Measurements from ENCODE around the gene LEO1. TPM values are rescaled to one million over a fixed set of nuclear protein-coding genes. Genes with fewer than 3 reads are reported as not detected.

The LEO1 gene
- total and polyA plus RNA-seq, 10 of the 15 experiments (the other 5 are each of a cell fraction or from before 2014, with no cell fraction given), result 13.6 to 50.6 (median 32.4) TPM

DNA sequence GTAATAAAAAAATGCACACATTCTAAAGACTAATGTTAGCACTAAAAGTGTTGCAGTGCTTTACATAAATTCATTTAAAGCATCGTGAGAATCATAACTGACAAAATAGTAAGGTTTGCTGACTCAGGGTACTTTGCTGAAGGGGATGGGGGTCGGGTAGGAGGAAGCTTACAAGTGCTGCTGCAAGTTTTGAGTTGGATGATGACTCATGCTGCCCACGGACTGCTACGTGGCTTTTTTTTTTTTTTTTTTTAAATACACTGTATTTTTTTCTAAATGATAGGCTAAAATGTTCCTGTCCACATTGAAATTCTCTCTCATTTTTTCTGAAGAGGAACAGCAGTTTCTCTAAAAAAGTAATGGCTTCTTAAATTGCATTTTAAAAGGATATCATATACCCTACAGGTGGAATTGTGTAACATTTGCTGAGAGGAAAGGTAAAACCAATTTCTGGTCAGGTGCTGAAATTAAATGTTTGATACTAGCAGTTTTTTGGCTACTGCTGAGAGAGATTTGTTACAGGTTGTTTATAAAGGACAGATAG, 49.6 kb upstream of the LEO1 start (continued):
- no peak for TF ChIP-seq EZH2 (IDR thresholded peaks at IDR 0.05; ENCODE audit: borderline replicate concordance, control insufficient read depth, low read depth, low read length)
- no peak for TF ChIP-seq SREBF2 (IDR thresholded peaks at IDR 0.05; ENCODE audit: low read length)
- TF ChIP-seq LARP7 (IDR thresholded peaks at IDR 0.05), result no peak
- no peak for TF ChIP-seq ZZZ3 (IDR thresholded peaks at IDR 0.05; ENCODE audit: control insufficient read depth, insufficient read length, low read depth)
- TF ChIP-seq, protein P1, sequence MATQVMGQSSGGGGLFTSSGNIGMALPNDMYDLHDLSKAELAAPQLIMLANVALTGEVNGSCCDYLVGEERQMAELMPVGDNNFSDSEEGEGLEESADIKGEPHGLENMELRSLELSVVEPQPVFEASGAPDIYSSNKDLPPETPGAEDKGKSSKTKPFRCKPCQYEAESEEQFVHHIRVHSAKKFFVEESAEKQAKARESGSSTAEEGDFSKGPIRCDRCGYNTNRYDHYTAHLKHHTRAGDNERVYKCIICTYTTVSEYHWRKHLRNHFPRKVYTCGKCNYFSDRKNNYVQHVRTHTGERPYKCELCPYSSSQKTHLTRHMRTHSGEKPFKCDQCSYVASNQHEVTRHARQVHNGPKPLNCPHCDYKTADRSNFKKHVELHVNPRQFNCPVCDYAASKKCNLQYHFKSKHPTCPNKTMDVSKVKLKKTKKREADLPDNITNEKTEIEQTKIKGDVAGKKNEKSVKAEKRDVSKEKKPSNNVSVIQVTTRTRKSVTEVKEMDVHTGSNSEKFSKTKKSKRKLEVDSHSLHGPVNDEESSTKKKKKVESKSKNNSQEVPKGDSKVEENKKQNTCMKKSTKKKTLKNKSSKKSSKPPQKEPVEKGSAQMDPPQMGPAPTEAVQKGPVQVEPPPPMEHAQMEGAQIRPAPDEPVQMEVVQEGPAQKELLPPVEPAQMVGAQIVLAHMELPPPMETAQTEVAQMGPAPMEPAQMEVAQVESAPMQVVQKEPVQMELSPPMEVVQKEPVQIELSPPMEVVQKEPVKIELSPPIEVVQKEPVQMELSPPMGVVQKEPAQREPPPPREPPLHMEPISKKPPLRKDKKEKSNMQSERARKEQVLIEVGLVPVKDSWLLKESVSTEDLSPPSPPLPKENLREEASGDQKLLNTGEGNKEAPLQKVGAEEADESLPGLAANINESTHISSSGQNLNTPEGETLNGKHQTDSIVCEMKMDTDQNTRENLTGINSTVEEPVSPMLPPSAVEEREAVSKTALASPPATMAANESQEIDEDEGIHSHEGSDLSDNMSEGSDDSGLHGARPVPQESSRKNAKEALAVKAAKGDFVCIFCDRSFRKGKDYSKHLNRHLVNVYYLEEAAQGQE (IDR thresholded peaks at IDR 0.05; ENCODE audit: low read depth, low read length), result peak; percentile 16; the same call in 1 of the 2 replicates
- TF ChIP-seq FOXM1 (IDR thresholded peaks at IDR 0.05; ENCODE audit: low read depth, low read length), result 0 out of 2 replicates have a peak, but pooled peaks have one; percentile 52
- no peak for TF ChIP-seq NR2C1 (IDR thresholded peaks at IDR 0.05)
- TF ChIP-seq, protein P2, sequence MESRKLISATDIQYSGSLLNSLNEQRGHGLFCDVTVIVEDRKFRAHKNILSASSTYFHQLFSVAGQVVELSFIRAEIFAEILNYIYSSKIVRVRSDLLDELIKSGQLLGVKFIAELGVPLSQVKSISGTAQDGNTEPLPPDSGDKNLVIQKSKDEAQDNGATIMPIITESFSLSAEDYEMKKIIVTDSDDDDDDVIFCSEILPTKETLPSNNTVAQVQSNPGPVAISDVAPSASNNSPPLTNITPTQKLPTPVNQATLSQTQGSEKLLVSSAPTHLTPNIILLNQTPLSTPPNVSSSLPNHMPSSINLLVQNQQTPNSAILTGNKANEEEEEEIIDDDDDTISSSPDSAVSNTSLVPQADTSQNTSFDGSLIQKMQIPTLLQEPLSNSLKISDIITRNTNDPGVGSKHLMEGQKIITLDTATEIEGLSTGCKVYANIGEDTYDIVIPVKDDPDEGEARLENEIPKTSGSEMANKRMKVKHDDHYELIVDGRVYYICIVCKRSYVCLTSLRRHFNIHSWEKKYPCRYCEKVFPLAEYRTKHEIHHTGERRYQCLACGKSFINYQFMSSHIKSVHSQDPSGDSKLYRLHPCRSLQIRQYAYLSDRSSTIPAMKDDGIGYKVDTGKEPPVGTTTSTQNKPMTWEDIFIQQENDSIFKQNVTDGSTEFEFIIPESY (IDR thresholded peaks at IDR 0.05), result no peak
- TF ChIP-seq HDAC2 (IDR thresholded peaks at IDR 0.05), result no peak
- TF ChIP-seq, protein P3, sequence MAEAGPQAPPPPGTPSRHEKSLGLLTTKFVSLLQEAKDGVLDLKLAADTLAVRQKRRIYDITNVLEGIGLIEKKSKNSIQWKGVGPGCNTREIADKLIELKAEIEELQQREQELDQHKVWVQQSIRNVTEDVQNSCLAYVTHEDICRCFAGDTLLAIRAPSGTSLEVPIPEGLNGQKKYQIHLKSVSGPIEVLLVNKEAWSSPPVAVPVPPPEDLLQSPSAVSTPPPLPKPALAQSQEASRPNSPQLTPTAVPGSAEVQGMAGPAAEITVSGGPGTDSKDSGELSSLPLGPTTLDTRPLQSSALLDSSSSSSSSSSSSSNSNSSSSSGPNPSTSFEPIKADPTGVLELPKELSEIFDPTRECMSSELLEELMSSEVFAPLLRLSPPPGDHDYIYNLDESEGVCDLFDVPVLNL (IDR thresholded peaks at IDR 0.05; ENCODE audit: low read depth, low read length), result 0 out of 2 replicates have a peak, but pooled peaks have one; percentile 3
- TF ChIP-seq TARDBP (IDR thresholded peaks at IDR 0.05; ENCODE audit: borderline replicate concordance), result no peak
- TF ChIP-seq MYC (IDR thresholded peaks at IDR 0.05; ENCODE audit: insufficient read depth, insufficient read length, insufficient replicate concordance, low read length, severe bottlenecking), result no peak
- TF ChIP-seq POLR2A (IDR thresholded peaks at IDR 0.05; ENCODE audit: low read depth, low read length), result 0 out of 2 replicates have a peak, but pooled peaks have one; percentile 47
- TF ChIP-seq SPI1 (IDR thresholded peaks at IDR 0.05; ENCODE audit: borderline replicate concordance, insufficient read depth, low read depth, low read length), result no peak
- 0 out of 2 replicates have a peak, but pooled peaks have one; percentile 54 for TF ChIP-seq STAT3 (IDR thresholded peaks at IDR 0.05; ENCODE audit: low read depth, low read length)
- TF ChIP-seq, protein P4, sequence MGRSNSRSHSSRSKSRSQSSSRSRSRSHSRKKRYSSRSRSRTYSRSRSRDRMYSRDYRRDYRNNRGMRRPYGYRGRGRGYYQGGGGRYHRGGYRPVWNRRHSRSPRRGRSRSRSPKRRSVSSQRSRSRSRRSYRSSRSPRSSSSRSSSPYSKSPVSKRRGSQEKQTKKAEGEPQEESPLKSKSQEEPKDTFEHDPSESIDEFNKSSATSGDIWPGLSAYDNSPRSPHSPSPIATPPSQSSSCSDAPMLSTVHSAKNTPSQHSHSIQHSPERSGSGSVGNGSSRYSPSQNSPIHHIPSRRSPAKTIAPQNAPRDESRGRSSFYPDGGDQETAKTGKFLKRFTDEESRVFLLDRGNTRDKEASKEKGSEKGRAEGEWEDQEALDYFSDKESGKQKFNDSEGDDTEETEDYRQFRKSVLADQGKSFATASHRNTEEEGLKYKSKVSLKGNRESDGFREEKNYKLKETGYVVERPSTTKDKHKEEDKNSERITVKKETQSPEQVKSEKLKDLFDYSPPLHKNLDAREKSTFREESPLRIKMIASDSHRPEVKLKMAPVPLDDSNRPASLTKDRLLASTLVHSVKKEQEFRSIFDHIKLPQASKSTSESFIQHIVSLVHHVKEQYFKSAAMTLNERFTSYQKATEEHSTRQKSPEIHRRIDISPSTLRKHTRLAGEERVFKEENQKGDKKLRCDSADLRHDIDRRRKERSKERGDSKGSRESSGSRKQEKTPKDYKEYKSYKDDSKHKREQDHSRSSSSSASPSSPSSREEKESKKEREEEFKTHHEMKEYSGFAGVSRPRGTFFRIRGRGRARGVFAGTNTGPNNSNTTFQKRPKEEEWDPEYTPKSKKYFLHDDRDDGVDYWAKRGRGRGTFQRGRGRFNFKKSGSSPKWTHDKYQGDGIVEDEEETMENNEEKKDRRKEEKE (IDR thresholded peaks at IDR 0.05), result no peak
- TF ChIP-seq ZNF24 (IDR thresholded peaks at IDR 0.05), result no peak
- TF ChIP-seq SMARCA5 (IDR thresholded peaks at IDR 0.05), result no peak
- TF ChIP-seq, protein P5, sequence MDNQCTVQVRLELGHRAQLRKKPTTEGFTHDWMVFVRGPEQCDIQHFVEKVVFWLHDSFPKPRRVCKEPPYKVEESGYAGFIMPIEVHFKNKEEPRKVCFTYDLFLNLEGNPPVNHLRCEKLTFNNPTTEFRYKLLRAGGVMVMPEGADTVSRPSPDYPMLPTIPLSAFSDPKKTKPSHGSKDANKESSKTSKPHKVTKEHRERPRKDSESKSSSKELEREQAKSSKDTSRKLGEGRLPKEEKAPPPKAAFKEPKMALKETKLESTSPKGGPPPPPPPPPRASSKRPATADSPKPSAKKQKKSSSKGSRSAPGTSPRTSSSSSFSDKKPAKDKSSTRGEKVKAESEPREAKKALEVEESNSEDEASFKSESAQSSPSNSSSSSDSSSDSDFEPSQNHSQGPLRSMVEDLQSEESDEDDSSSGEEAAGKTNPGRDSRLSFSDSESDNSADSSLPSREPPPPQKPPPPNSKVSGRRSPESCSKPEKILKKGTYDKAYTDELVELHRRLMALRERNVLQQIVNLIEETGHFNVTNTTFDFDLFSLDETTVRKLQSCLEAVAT (IDR thresholded peaks at IDR 0.05), result peak; percentile 78
- TF ChIP-seq PML (IDR thresholded peaks at IDR 0.05; ENCODE audit: low read length), result peak; percentile 55; the same call in 1 of the 2 replicates
